ENCODE data around the gene ALOX12. TPM values are rescaled to one million over a fixed set of nuclear protein-coding genes. Genes with fewer than 3 reads are reported as not detected.
A peak's percentile ranks its signal among the peaks of the same experiment; 100 is the strongest.

Gene ALOX12
- total and polyA plus RNA-seq, 2 donors = under 0.01 to 0.32 TPM

- no peak for DNase-seq (ENCODE audit: low read depth in 6 of 9, low spot score in 9 of 9)
- WGBS = 94% methylated on average over 8 of the region's 8 CpGs
- H3K27ac ChIP-seq (ENCODE audit: low read depth in 1 of 2, low read length in 1 of 2) = no peak overlapping the region
- no peak overlapping the region for H3K4me3 ChIP-seq (ENCODE audit: low read length in 2 of 2)
- no peaks in the 10 kb centered on the region for H3K36me3 ChIP-seq (ENCODE audit: control insufficient read depth in 2 of 2, insufficient read depth in 2 of 2, low read length in 1 of 2)
- H3K4me1 ChIP-seq (ENCODE audit: control insufficient read depth in 2 of 2, insufficient read depth in 2 of 2, low read length in 2 of 2) = peaks cover 7 to 37% of the 10 kb centered on the region in 2 donors
- peaks cover 30 to 47% of the 10 kb centered on the region in 2 donors for H3K27me3 ChIP-seq (ENCODE audit: control insufficient read depth in 2 of 2, insufficient read depth in 1 of 2, low read length in 1 of 2)
- peaks cover 0 to 11% of the 10 kb centered on the region in 2 donors for H3K9me3 ChIP-seq (ENCODE audit: control insufficient read depth in 2 of 2, insufficient read depth in 1 of 2, low read length in 1 of 2)
Measured at GRCh38 chr17:7024402-7024785, 28.5 kb downstream of the ALOX12 start.

- H3K4me1 ChIP-seq (ENCODE audit: control insufficient read depth in 2 of 2, insufficient read depth in 2 of 2, low read length in 2 of 2) = peaks cover 14 to 43% of the 10 kb centered on the region in 2 donors
- no peak overlapping the region for H3K27ac ChIP-seq (ENCODE audit: low read depth in 1 of 2, low read length in 1 of 2)
- H3K27me3 ChIP-seq (ENCODE audit: control insufficient read depth in 2 of 2, insufficient read depth in 1 of 2, low read length in 1 of 2) = peaks cover 30 to 42% of the 10 kb centered on the region in 2 donors
- H3K9me3 ChIP-seq (ENCODE audit: control insufficient read depth in 2 of 2, insufficient read depth in 1 of 2, low read length in 1 of 2) = peaks cover 0 to 11% of the 10 kb centered on the region in 2 donors
- no peak overlapping the region for H3K4me3 ChIP-seq (ENCODE audit: low read length in 2 of 2)
- no peaks in the 10 kb centered on the region for H3K36me3 ChIP-seq (ENCODE audit: control insufficient read depth in 2 of 2, insufficient read depth in 2 of 2, low read length in 1 of 2)
- DNase-seq (ENCODE audit: low read depth in 6 of 9, low spot score in 9 of 9) = no peak
- WGBS = 99% methylated on average over 1 of the region's 1 CpG
Measured at GRCh38 chr17:7025245-7025644, 29.4 kb downstream of the ALOX12 start.

GRCh38 chr17:7026471-7027115, 30.7 kb downstream of the ALOX12 start:
- WGBS = 95% methylated on average over 29 of the region's 29 CpGs
- H3K9me3 ChIP-seq (ENCODE audit: control insufficient read depth in 2 of 2, insufficient read depth in 1 of 2, low read length in 1 of 2) = peaks cover 0 to 11% of the 10 kb centered on the region in 2 donors
- H3K27ac ChIP-seq (ENCODE audit: low read depth in 1 of 2, low read length in 1 of 2) = no peak overlapping the region
- no peaks in the 10 kb centered on the region for H3K36me3 ChIP-seq (ENCODE audit: control insufficient read depth in 2 of 2, insufficient read depth in 2 of 2, low read length in 1 of 2)
- peaks cover 20 to 30% of the 10 kb centered on the region in 2 donors for H3K27me3 ChIP-seq (ENCODE audit: control insufficient read depth in 2 of 2, insufficient read depth in 1 of 2, low read length in 1 of 2)
- peaks cover 14 to 43% of the 10 kb centered on the region in 2 donors for H3K4me1 ChIP-seq (ENCODE audit: control insufficient read depth in 2 of 2, insufficient read depth in 2 of 2, low read length in 2 of 2)
- DNase-seq (ENCODE audit: low read depth in 6 of 9, low spot score in 9 of 9) = no peak
- no peak overlapping the region for H3K4me3 ChIP-seq (ENCODE audit: low read length in 2 of 2)

- no peaks in the 10 kb centered on the region for H3K36me3 ChIP-seq (ENCODE audit: control insufficient read depth in 2 of 2, insufficient read depth in 2 of 2, low read length in 1 of 2)
- peaks cover 10 to 42% of the 10 kb centered on the region in 2 donors for H3K4me1 ChIP-seq (ENCODE audit: control insufficient read depth in 2 of 2, insufficient read depth in 2 of 2, low read length in 2 of 2)
- no peak for DNase-seq (ENCODE audit: low read depth in 6 of 9, low spot score in 9 of 9)
- no peak overlapping the region for H3K4me3 ChIP-seq (ENCODE audit: low read length in 2 of 2)
- H3K27me3 ChIP-seq (ENCODE audit: control insufficient read depth in 2 of 2, insufficient read depth in 1 of 2, low read length in 1 of 2) = peaks cover 14 to 23% of the 10 kb centered on the region in 2 donors
- peaks cover 0 to 7% of the 10 kb centered on the region in 2 donors for H3K9me3 ChIP-seq (ENCODE audit: control insufficient read depth in 2 of 2, insufficient read depth in 1 of 2, low read length in 1 of 2)
- no peak overlapping the region for H3K27ac ChIP-seq (ENCODE audit: low read depth in 1 of 2, low read length in 1 of 2)
- WGBS = 96% methylated on average over 13 of the region's 13 CpGs
Measured at GRCh38 chr17:7027335-7027734, 31.5 kb downstream of the ALOX12 start.

GRCh38 chr17:7029096-7029495, 33.2 kb downstream of the ALOX12 start:
- H3K27ac ChIP-seq (ENCODE audit: low read depth in 1 of 2, low read length in 1 of 2) = peak overlapping the region in 1 of 2 donors; percentile 88
- no peak overlapping the region for H3K4me3 ChIP-seq (ENCODE audit: low read length in 2 of 2)
- peaks cover 0 to 5% of the 10 kb centered on the region in 2 donors for H3K27me3 ChIP-seq (ENCODE audit: control insufficient read depth in 2 of 2, insufficient read depth in 1 of 2, low read length in 1 of 2)
- WGBS = 92% methylated on average over 3 of the region's 3 CpGs
- no peak for DNase-seq (ENCODE audit: low read depth in 6 of 9, low spot score in 9 of 9)
- H3K4me1 ChIP-seq (ENCODE audit: control insufficient read depth in 2 of 2, insufficient read depth in 2 of 2, low read length in 2 of 2) = peaks cover 10 to 24% of the 10 kb centered on the region in 2 donors
- H3K36me3 ChIP-seq (ENCODE audit: control insufficient read depth in 2 of 2, insufficient read depth in 2 of 2, low read length in 1 of 2) = no peaks in the 10 kb centered on the region
- peaks cover 0 to 4% of the 10 kb centered on the region in 2 donors for H3K9me3 ChIP-seq (ENCODE audit: control insufficient read depth in 2 of 2, insufficient read depth in 1 of 2, low read length in 1 of 2)

GRCh38 chr17:7029659-7030058, 33.8 kb downstream of the ALOX12 start:
- 28% methylated on average over 8 of the region's 8 CpGs for WGBS
- Histone ChIP-seq H3K27me3 (ENCODE audit: control insufficient read depth in 2 of 2, insufficient read depth in 1 of 2, low read length in 1 of 2) (no peaks in the 10 kb centered on the region), H3K4me3 (ENCODE audit: low read length in 2 of 2) (peak overlapping the region; percentile 13 to 27), H3K4me1 (ENCODE audit: control insufficient read depth in 2 of 2, insufficient read depth in 2 of 2, low read length in 2 of 2) (peaks cover 10 to 23% of the 10 kb centered on the region in 2 donors), H3K9me3 (ENCODE audit: control insufficient read depth in 2 of 2, insufficient read depth in 1 of 2, low read length in 1 of 2) (no peaks in the 10 kb centered on the region), H3K27ac (ENCODE audit: low read depth in 1 of 2, low read length in 1 of 2) (peak overlapping the region; percentile 36 to 88), H3K36me3 (ENCODE audit: control insufficient read depth in 2 of 2, insufficient read depth in 2 of 2, low read length in 1 of 2) (no peaks in the 10 kb centered on the region)
- DNase-seq (ENCODE audit: low read depth in 6 of 9, low spot score in 9 of 9) = peak in 4 of 9 donors; percentile 58 to 86 (median 72)

- Histone ChIP-seq H3K27me3 (ENCODE audit: control insufficient read depth in 2 of 2, insufficient read depth in 1 of 2, low read length in 1 of 2) (peaks cover 0 to 6% of the 10 kb centered on the region in 2 donors), H3K27ac (ENCODE audit: low read depth in 1 of 2, low read length in 1 of 2) (peak overlapping the region; percentile 92 to 97), H3K4me3 (ENCODE audit: low read length in 2 of 2) (peak overlapping the region; percentile 75 to 79), H3K36me3 (ENCODE audit: control insufficient read depth in 2 of 2, insufficient read depth in 2 of 2, low read length in 1 of 2) (no peaks in the 10 kb centered on the region), H3K4me1 (ENCODE audit: control insufficient read depth in 2 of 2, insufficient read depth in 2 of 2, low read length in 2 of 2) (peaks cover 10 to 28% of the 10 kb centered on the region in 2 donors), H3K9me3 (ENCODE audit: control insufficient read depth in 2 of 2, insufficient read depth in 1 of 2, low read length in 1 of 2) (no peaks in the 10 kb centered on the region)
- 8% methylated on average over 7 of the region's 7 CpGs for WGBS
- DNase-seq (ENCODE audit: low read depth in 6 of 9, low spot score in 9 of 9) = no peak
Measured at GRCh38 chr17:7034955-7035590, 39.2 kb downstream of the ALOX12 start.

- peaks cover 0 to 6% of the 10 kb centered on the region in 2 donors for H3K27me3 ChIP-seq (ENCODE audit: control insufficient read depth in 2 of 2, insufficient read depth in 1 of 2, low read length in 1 of 2)
- H3K4me3 ChIP-seq (ENCODE audit: low read length in 2 of 2) = peak within 1 kb of the TSS; percentile 75 to 79
- no peaks in the 10 kb centered on the region for H3K36me3 ChIP-seq (ENCODE audit: control insufficient read depth in 2 of 2, insufficient read depth in 2 of 2, low read length in 1 of 2)
- H3K9me3 ChIP-seq (ENCODE audit: control insufficient read depth in 2 of 2, insufficient read depth in 1 of 2, low read length in 1 of 2) = no peaks in the 10 kb centered on the region
- peaks cover 9 to 25% of the 10 kb centered on the region in 2 donors for H3K4me1 ChIP-seq (ENCODE audit: control insufficient read depth in 2 of 2, insufficient read depth in 2 of 2, low read length in 2 of 2)
- under 1% methylated on average over 52 of the region's 52 CpGs for WGBS
- DNase-seq (ENCODE audit: low read depth in 6 of 9, low spot score in 9 of 9) = peak in 8 of 9 donors; percentile 91 to 99 (median 96)
- H3K27ac ChIP-seq (ENCODE audit: low read depth in 1 of 2, low read length in 1 of 2) = peak within 1 kb of the TSS; percentile 92 to 97
Measured at GRCh38 chr17:7035591-7036368, 39.9 kb downstream of the ALOX12 start, which contains the start of gene SLC16A13. TSS of gene SLC16A13 (plus strand) at chr17:7036015. CDS start at chr17:7036383, 368 bp downstream.
